NCI-H2196 treated with DMSO at 0.1 percent for 48 hours (cell line): Measurements from ENCODE around the gene PPAT.
A peak's percentile ranks its signal among the peaks of the same experiment; 100 is the strongest.
"Not testable (repeated sequence)": the region's sequence is repeated elsewhere in the genome, so short reads cannot be mapped to it uniquely, and the experiment has no call there.

Experiments used
- DNase-seq: peaks from one replicate; lab custom pipeline; 2025; ENCODE audit not compliant: unreplicated experiment; lab: John Stamatoyannopoulos, UW

PPAT gene

DNA sequence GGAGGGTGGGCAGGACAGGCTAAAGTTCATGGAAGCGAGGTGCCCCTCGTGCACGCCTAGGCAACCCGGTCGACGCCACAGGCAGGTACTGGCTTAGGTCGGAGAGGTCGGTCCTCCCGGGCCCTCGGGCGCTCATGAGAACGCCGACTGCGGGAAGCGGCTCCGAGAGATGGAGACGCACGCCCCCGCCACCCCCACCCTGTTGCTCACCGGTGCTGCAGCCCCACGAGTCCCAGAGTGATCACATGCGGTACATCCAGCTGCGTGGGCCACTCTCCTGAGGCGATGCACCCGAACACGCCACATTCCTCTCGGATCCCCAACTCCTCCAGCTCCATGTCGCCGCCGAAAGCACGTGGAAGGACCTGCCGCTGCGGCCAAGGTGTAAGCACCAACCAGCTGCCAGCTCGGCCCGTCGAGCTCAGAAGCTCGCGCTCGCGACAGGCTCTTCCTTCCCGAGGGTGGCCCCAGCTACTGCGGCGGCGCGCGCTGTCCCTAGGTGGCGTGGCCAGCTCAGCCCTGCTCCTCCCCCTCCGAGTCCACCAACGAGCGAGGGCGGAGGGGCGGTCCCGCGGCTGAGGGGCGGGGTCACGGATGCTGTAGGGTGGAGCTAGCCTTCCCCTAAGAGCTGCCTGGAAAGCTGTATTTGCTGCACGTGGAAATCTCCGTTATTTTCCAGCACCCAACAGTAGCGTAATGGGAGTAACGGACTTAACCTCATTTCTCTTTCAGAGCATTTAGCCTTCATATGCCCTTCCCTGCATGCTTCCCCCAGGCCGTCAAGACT is at the start of gene PPAT:
Gene PPAT (minus strand): TSS at position 476 of the 787 bp plus-strand sequence. CDS start 138 bp downstream, at position 338.
- DNase-seq: peak; percentile 66

DNA sequence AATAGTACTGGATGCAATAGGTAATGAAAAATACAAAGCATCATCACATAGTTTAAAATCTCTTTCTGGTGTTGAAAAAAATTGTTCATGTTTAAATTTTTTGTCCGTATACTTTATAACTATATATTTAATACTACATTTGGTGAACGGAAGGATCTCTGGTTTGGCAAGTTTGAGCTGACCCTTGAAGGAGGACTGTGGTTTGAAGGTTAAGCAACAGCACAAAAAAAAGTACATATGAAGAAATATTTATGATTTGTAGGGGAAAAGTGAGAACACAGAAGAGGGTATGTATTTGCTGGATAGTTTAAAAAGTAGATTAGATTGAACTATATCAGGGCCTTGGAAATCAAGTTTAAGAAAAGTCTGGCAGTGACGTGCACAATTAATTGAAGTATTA is 45.3 kb upstream of the PPAT start:
- DNase-seq: no peak

DNA sequence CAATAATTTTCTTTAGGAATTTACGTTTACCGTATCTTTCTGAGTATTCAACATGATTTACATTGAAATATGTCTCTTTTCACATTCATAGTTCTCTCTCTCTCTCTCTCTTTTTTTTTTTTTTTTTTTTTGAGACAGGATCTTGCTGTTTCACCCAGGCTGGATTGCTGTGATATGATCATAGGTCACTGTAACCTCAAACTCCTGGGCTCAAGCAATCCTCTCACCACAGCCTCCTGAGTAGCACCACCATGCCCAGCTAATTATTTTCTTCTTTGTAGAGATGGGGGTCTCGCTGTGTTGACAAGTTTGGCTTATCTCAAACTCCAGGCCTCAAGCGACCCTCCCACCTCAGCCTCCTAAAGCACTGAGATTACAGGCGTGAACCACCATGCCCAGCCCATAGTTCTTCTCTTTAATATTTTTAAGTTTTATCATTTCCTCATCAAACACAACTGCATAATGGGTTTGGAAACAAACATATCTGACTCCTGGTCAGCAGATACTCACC is 41.8 kb upstream of the PPAT start:
- DNase-seq: no peak

DNA sequence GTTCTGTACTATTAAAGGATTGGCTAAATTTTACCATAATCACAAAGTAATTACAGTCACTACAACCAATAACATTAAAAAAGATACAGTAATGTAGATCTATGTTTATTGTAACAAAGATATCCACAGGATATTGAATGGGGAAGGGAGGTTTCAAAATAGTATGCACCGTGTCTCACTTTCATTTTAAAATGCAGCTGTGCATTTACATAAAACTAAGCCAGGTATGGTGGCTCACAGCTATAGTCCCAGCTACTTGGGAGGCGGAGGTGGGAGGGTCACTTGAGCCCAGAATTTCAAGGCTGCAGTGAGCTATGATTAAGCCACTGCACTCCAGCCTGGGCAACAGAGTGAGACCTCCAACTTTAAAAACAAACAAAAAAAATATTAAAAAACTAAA is 40.5 kb upstream of the PPAT start:
- DNase-seq: no peak

DNA sequence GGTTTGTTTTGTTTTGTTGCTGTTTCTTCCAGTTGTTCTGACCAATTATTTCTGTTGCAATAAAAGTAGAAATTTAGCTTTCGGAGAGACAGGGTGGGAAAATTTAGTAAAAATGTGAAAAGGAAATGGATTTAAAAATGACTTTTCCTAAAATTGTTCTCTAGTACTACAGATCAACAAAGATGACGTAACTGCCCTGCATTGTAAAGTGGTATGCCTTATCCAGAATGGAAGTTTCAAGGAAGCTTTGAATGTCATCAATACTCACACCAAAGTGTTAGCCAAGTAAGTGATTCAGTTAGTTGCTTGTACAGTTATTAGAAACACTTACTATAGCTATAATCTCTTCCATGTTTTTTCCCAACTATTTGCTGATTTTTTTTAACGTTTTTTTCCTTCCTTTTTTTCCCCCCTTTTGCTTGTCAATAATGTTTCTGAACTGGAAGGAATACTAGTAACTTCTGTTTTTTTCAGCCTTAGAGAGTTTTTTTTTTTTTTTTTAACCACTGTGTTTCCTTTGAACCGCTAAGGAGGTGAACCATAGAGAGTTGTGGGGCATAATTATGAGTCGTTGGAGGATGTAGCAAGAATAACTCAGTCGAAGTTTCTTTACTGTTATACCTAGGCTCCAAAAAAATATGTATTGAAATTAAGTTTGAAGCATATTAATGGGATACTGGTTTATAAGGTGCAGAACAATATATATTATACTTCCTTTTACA is 34.2 kb upstream of the PPAT start:
- no peak for DNase-seq

DNA sequence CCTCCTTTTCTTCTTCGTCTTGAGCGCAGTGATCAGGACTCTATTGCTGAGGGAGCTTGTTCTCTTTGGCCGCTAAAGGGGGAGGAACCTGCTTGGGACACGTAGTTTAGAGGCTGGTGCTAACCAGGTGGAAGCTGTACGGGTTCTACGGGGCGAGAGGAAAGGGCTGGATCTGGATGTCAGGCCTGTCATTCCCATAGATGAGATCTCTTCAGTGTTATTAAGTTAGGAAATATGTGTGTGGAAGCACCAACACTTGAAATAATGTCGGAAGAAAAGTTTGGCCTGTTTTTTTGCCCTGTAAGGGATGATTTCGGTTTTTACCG is 32.6 kb upstream of the PPAT start:
- DNase-seq: peak; percentile 0

DNA sequence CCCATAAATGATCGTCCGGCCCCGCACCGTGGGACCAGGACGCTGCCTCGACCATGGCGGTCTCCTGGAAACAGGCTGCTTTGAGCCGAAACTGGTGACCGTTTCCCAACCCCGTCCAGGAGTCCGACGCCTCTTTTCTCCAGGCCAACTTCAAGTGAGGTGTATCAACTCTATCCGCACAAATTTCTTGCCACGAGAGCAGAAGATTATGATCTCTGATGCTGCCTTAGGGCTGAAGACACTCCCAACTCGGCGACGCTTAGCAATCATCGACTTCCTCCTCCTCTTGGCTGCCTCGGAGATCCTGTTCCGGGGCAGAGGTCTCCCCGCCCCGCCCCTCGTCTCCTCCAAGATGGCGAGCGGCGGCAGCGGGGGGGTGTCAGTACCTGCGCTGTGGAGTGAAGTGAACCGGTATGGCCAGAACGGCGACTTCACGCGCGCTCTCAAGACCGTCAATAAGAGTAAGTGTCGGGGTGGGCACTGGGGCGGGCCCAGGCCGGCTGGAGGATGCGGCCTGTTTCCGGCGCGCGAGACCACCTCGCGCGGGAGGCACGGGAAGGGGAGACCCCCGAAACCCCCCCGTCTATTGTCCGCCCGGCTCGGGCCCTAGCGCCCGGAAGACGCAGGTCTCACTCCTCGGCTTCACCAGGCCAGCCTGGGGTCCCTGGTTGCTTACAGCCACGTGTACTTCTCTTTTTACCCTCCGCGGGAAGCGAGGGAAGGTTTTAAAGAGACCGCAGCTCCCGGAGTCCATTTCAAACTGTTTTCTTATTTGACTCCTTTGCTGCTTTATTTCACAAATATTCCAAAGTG is 32.1 kb upstream of the PPAT start, which contains the start of gene SRP72:
Gene SRP72 (plus strand): TSS at position 334 of the 813 bp plus-strand sequence. CDS start 19 bp downstream, at position 353.
- peak; percentile 52 for DNase-seq

DNA sequence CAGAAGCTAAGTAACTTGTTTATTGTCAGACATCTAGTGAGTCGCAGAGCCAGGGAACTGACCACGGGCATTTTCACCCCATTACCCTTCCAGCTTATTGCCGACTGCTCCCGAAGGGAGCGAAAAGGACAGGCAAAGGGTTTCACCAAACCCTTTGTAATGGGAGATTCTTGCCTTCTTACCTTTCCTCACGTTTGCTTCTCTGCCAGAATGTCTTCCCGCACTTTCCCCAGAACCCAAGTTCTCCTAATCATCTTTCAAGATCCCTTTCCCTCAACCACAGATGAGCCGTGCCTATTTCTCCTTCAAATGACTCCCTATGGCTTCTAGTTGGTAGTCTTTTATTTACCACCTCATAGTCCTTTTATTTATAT is 31.5 kb upstream of the PPAT start:
- no peak for DNase-seq

DNA sequence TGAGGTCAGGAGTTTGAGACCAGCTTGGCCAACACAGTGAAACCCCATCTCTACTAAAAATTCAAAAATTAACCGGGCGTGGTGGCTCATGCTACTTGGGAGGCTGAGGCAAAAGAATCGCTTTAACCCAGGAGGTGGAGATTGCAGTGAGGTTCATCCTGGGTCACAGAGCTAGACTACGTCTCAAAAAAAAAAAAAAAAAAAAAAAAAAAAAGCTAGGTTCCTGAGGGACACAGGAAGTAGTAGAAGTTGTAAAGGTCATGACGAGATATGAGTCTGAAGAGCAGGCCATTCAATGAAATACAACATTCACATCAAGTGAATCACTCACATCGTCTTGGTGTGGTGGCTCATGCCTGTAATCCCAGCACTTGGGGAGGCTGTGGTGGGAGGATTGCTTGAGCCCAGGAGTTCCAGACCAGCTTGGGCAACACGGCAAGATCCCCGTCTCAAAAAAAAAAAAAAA is 30.9 kb upstream of the PPAT start:
- not testable (repeated sequence) for DNase-seq

DNA sequence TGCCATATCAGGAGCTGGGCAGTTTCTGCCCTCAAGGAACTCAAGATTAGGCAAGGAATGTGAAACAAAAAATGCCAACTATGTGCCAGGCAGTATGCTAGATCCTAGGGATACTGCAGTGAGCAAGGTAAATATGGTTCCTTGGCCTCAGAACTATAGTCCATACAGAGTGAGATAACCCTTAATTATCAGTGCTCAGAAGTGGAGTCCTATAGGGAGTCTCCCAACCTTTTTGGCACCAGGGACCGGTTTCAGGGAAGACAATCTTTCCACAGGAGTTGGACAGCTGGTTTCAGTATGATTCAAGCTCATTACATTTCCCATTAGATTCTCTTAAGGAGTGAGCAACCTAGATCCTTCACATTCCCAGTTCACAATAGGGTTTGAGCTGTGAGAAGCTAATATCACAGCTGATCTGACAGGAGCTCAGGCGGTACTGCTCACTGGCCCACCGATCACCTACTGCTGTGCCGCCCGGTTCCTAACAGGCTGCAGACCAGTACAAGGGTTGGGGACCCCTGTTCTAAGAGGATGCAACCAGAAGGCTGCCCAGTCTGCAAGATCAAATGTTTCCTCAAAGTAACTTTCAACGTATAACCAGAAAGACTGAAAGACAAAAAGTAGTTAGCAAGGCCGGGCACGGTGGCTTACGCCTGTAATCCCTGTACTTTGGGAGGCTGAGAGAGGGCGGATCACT is 30.3 kb upstream of the PPAT start:
- no peak for DNase-seq

DNA sequence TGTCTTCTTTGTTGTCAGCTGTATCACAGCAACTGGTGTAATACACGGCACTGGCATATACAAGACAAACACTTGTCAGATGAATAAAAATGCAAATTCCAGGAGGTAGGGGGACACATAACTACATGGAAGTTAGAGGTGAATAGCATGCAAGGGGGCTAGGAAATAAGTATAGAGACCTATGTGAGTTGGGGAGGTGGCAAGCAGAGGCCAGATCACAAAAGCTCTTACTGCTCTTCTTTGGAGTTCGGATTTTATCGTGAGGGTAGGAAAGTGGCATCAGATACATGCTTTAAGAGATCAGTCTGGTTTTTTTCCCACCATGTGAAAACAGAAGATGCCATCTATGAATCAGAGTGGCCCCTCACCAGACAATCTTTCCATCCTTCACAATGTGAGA is 29.2 kb upstream of the PPAT start:
- no peak for DNase-seq

DNA sequence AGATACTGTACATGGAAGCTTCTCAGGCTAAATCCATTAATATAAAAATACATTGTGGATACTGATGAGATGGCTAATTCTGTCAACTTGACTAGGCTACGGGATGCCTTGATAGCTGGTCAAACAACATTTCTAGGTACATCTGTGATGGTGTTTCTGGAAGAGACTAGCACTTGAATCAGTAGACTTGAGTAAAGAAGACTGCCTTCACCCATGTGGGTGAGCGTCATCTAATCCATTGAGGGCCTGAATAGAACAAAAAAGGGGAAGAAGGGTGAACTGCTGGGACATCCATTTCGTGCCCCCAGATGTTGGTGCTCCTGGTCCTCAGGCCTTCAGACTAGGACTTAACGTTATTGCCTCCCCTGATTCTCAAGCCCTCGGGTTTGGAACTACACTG is 28.3 kb upstream of the PPAT start:
- DNase-seq: no peak

DNA sequence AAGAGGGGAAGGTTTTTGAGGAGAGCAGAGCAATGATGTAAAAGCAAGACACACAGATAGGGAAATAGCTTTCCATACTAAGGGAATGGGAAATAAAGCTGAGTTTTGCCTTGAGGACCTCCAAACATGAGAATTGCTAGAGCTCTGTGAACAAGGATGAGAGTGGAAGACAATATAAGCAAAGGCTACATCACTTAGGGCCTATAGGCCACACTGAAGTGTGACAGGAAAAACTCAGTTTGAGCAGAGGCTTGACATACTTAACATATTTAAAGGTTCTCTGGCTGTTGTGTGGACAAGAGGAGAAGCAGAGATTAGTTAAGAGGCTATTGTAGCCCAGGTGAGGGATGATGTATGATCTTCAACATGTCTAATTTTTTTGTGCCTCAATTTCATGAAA is 26.7 kb upstream of the PPAT start:
- no peak for DNase-seq

DNA sequence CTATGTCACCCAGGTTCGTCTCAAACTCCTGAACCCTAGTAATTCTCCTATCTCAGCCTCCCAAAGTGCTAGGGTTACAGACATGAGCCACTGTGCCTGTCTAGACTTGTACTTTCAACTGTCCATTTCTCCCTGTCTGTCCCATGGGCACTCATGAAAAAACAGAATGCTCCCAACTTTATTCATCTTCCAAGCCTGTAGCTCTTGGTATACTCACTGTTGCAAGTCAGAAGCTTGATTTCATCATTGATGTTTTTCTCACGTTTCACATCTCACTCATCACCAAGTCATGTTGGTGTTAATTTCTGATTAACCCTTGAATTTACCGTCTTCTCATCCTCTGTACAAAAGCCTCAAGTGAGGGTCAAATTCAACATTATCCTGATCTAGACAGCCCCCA is 24.7 kb upstream of the PPAT start:
- DNase-seq: no peak

DNA sequence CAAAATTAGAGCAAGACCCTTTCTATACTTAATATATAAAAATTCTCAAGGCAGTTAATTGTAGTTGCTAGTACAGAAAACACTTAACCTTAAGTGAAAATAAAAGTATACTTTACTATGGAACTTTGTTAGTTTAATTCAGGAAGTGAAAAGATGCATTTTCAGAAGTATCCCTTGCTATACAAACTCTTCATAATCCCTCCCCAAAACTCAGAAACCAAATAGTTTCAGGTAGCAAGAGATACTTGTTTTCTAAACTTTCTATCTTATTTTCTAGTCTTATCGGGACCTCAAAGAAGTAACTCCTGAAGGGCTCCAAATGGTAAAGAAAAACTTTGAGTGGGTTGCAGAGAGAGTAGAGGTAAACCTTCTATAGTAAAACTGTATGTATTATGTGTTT is 14.9 kb upstream of the PPAT start:
- no peak for DNase-seq

DNA sequence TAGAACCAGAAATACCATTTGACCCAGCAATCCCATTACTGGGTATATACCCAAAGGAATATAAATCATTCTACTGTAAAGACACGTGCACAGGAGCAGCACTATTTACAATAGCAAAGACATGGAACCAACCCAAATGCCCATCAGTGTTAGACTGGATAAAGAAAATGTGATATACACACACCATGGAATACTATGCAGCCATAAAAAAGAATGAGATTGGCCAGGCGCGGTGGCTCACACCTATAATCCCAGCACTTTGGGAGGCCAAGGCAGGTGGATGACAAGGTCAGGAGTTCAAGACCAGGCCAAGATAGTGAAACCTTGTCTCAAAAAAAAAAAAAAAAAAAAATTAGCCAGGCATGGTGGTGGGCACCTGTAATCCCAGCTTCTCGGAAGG is 14.1 kb upstream of the PPAT start:
- DNase-seq: not testable (repeated sequence)

DNA sequence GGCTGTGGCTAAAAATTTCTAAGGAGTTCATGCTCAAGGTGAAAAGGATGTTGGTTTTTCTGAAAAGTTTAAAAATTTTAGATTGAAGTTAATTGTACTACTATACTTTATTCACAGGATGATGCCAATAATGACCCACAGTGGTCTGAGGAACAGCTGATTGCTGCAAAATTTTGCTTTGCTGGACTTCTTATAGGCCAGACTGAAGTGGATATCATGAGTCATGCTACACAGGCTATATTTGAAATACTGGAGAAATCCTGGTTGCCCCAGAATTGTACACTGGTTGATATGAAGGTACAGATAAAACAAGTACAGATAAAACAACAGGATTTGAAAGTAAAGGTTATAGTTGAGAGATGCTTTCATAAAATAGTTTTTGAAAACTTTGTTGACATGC is 12.9 kb upstream of the PPAT start:
- no peak for DNase-seq

DNA sequence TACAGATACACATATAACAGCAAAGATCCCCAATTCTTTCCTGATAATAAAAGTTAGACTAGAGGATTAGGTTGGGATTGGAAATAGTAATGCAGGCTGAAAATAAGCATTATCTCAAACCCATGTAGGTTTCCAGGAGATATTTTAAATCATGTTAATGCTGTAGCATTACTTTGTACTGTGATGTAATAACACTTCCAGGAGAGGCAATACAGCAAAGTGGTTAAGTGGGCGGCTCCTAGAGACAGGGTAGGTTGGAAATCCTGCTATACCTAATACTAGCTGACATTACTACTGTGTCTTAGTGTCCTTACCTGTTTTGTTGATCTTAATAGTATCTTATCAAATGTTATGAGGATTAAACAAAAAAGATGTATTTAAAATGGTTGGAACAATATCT is 10.3 kb upstream of the PPAT start:
- DNase-seq: no peak

DNA sequence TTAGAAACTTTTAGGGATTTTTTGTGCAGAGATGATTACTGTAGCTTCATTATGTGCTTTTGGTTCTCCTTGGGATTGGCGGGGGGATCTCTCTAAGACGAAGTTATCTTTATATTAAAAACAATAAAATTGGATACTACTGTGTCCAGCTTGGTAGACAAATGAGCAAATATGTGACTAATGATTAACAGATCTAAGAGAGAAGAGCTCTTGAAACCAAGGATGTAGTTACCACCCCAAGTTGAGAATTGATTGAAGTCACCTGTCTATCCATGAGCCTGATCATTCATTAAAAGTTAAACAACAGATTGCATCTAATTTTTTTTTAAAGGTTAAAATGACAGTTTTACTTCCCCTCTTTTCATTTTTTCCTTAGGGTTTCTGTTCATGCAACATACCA is 9.3 kb upstream of the PPAT start:
- DNase-seq: no peak

DNA sequence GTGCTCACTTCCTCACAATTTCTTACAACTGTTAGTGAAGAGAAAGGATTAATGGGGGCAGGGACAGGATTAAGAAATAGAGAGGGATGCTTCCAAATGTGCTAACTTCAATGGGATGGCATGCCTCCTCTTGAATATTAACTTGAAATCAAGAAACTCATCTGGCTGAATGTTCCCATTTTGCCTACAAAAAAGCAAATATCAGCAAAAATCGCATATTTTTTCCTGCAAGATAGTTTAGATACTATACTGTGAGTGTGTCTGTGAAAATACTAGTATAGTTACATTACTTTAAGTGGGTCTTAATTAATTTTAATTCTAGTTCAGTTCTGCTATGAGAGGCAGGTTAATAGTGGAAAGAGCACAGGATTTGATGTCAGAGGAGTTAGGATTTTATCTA is 5.6 kb upstream of the PPAT start:
- DNase-seq: no peak

DNA sequence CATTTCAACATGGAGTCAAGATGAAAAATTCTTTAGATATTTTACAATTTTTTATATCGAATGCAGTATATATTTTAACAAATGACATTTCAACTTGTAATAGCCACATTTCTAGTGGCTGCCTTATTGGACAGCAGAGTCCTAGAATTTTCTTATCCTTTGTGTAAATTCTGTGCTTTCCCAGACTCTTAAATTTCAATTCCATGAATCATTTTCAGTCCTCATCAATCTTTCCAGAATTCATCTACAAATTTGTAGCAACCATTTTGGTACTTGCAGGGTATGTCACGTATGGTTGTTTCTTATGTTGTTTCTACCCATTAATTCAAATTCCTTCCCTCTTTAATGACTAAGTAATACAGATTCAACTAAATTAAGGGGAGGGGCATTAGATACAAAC is 3.4 kb upstream of the PPAT start:
- DNase-seq: no peak
